NCI-H510A treated with DMSO at 0.1 percent for 48 hours (cell line): ENCODE measurements around the gene MSL1.
"Not testable (repeated sequence)": the region's sequence is repeated elsewhere in the genome, so short reads cannot be mapped to it uniquely, and the experiment has no call there.

Experiments used
- DNase-seq: peaks from one replicate; lab custom pipeline; 2025; lab: John Stamatoyannopoulos, UW

Gene MSL1

DNA sequence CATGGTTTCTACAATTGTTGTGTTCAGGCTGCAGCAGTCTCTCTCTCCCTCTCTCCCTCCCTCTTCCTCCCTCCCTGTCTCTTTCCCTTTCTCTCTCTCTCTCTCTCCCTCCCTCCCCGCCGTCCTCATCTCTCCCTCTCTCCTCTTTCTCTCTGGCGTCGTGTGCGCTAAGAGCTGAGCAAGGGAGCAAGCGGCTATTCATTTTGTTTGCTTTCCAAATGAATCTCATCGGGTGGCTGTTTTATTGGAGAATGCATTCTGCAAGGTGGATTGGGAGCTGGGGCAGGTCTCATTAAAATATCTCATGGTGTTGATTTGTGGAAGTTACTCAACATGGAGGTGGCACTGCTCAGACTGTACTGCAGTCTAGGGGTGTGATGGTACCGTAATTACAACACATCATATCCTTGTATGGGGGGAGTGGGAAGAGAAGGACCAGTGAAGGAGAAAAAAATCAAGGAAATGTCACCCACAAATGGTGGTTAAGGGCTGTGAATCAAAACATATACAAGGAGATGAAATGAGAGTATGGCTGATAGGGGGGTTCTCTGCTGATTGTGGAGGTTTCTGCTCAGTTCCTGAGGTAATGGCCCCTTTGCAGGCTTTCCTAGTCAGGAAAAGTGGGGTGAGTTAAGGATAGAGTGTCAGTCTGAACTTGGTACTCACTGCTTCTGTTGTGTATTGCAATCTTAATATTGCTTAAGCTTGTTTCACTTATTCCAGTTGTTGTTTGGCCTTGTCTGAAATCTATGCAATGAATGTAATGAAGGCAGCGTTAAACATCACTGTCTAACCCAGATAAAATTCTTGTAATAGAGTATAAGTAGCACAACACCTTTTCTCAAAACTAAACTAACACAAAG lies 2.7 kb downstream of the MSL1 start:
- DNase-seq = peak; percentile 78

DNA sequence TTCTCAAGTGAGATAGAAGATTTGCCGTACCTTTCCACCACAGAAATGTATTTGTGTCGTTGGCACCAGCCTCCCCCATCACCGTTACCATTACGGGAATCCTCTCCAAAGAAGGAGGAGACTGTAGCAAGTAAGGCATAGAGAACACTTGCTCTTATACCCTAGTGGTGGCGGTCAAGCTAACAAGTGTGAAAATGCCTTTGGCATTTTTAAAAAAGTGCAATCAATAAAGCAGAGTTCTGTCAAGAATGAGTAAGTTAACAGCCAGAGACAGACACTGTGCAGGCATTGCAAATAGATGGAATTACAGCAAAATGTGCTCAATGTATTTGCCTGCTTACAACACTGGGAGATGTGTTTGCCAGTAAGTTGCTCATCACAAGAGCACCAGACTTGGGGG lies 7.7 kb downstream of the MSL1 start:
- no peak for DNase-seq

DNA sequence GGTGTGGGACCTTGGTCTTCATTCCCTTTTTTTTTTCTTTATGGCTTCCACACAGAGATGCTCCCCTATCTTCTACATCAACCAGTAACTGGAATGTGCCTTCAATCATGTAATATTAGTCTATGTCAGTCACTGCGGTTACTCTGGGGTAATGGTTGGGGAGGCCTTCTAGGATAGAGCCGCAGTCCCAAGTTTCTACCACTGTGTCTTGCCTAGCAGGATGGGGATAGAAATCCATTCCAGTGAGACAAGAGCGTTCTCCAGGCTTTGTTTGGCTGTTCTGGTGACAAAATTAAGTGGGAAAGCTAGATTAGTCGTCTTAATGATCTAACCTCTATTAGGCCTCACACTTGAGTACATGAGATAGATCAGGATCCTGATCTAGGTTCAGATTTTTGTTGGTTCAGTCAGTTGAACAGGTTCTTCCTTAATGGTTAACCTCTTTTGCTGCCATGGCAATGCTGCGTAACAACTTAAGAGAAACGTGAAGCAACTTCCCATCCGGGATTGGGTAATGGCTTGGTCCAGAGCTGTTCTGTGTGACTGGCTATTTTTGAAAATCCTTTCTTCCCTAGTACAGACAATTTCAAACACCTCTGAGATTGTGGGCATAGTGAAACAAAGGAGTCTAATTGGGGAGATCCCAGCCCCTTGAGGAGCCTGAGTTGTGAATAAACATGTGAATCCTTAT lies 8.7 kb downstream of the MSL1 start:
- DNase-seq = no peak

DNA sequence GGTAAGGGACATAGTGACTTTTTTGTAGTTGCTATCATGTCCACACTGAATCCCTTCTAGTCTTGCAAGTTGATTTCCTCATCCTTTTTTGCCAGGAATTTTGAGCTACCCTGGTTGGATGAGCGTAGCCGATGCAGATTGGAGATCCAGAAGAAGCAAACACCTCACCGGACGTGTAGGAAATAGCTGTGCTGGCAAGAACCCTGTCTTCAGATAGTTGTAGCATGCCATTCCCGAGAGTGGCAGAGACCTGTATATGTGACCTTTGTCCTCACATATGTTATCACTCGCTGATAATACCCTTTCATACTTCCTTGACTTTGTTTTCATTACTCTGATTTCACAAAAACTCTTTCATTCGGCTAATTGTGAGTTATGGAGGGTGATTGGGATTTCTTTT lies 12.4 kb downstream of the MSL1 start:
- no peak for DNase-seq

DNA sequence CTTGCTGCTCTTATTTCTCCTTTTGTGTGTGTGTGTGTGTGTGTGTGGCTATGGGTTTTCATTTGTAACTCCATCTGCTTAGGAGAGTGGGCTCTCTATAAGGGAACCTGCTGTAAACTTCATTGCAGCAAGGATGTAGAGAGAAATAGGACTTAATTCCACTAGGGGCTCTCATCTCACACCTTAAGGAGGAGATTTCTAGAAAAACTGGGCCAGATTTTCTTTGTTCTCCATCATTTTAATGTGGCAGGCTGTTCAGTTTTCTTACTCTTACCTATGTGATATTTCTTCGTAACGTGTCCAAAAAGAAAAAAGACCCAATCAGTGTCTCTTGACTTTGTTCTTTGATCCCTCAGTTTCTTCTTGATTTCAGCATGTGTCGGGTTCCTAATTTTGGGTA lies 14.0 kb downstream of the MSL1 start:
- no peak for DNase-seq

DNA sequence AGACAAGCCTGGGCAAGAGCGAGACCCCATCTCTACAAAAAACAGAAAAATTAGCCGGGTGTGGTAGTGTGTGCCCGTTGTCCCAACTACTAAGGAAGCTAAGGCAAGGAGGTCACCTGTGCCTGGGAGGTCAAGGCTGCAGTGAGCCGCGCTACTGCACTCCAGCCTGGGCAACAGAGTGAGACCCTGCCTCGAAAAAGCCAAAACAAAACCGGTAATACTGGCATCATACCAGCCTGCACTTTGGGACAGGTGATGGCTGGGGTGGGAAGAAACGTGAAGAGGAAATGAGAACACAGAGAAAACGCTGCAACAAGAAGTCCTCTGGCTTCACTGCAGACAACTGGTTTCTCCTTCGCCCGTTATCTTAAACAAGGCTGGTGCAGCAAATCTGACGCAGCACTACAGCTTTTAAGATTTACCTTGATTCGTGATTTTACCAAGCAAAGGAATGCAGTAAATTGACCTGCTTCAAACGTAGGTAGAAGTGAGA lies 17.8 kb downstream of the MSL1 start:
- no peak for DNase-seq

DNA sequence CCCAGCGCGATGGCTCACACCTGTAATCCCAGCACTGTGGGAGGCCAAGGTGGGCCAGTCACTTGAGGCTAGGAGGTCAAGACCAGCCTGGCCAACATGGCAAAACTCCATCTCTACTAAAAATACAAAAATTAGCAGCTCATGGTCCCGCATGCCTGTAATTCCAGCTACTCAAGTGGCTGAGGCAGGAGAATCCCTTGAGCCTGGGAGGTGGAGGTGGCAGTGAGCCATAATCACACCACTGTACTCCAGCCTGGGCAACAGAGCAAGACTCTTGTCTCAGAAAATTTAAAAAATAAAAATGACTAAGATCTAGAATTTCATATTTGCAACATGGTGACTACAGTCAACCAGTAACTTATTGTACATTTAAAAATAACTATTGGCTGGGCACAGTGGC lies 21.4 kb downstream of the MSL1 start:
- not testable (repeated sequence) for DNase-seq

DNA sequence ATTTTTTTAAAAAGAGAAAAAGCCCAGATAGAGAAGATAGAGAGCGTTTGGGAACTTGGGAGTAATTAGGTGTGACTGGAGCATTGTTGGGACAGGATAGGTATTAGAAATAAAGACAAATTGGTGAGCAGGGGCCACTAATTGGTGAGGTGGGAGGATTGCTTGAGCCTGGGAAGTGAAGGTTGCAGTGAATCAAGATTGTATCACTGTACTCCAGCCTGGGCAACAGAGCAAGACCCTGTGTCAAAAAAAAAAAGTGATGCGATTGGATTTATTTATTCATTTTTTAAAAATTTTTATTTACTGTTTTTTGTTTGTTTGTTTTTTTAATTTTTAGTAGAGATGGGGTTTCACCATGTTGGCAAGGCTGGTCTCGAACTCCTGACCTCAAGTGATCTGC lies 23.7 kb downstream of the MSL1 start:
- DNase-seq = no peak

DNA sequence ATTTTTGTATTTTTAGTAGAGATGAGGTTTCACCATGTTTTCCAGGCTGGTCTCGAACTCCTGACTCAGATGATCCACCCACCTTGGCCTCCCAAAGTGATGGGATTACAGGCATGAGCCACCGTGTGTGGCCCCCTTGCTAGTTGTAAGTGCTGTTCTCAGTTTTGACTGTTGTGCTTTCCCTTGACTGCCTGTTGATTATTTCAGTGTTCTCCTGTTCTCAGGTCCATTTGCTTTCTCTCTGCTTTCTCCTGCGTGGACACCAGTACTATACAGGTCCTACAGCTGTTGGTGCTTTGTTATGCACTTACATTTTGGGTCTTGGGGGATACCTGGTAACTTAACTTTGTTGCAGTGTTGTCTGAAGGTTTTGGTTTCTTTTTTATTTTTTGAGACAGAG lies 26.8 kb downstream of the MSL1 start:
- no peak for DNase-seq

DNA sequence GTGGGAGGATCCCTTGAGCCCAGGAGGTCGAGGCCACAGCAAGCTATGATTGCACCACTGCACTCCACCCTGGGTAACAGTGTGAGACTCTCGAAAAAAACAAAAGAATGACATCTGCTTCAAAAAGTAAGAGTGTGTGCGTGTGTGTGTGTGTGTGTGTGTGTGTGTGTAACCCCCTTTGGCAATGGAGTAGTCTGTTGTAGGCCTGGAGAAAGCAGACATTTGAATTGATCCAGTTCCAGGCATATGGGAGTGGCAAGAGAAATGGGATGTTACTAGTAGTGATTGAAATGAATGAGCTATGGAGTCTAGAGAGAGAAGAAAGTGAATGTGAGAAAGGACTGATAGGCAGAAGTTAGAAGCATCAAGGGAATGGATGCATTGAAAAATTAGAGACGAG lies 28.5 kb downstream of the MSL1 start:
- no peak for DNase-seq

DNA sequence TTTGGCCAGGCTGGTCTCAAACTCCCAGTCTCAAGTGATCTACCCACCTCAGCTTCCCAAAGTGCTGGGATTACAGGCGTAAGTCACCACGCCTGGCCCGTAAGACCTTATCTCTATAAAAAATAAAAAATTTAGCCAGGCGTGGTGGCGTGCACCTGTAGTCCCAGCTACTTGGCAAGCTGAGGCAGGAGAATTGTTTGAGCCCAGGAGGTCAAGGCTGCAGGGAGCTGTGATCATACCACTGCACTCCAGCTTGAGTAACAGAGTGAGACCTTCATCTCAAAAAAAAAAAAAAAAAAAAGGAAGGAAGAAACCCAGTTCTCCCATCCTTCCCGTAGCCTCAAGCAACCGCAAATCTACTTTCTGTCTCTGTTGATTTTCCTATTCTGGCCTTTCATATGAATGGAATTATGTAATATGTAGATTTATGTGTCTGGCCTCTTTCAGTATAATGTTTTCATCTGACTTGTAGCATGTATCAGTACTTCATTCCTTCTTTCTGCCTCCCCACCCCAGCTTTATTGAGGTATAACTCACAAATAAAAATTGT lies 29.7 kb downstream of the MSL1 start:
- no peak for DNase-seq

DNA sequence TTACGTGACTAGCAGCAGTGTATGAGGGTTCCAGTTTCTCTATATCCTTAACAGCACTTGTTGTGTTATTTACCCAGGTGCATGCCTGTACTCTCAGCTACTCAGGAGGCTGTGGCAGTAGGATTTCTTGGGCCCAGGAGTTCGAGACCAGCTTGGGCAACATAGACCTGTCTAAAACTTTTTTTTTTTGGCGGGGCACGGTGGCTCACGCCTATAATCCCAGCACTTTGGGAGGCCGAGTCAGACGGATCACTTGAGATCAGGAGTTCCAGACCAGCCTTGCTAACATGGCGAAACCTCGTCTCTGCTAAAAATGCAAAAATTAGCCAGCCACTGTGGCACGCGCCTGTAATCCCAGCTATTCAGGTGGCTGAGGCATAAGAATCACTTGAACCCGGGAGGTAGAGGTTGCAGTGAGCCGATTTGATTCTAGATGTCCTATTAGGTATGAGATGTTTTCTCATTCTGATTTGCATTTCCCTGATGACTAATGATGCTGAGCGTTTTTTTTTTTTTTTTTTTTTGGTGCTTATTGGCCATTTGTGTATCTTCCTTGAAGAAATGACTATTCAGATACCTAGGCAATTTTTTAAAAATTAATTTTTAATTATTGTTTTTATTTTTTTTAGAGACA lies 31.9 kb downstream of the MSL1 start:
- DNase-seq = no peak

DNA sequence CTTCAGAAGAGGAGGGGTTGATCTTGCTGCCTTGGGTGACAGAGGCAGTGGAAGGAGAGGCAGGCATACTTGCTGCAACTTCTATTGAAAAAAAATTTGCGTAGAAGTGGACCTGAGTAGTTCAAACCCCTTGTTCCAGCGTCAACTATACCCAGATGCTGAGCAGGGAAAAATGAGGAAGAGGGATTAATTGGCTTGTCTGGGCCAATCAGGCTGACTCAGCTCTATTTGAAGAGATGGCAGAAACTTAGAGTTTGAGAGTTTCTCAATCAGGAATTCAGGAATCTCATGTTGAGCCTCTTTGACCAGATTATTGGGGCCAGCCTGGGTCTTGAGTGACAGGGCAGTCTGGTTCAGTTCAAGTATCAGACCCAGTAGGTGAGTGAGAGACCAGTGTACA lies 36.2 kb downstream of the MSL1 start:
- DNase-seq = no peak

DNA sequence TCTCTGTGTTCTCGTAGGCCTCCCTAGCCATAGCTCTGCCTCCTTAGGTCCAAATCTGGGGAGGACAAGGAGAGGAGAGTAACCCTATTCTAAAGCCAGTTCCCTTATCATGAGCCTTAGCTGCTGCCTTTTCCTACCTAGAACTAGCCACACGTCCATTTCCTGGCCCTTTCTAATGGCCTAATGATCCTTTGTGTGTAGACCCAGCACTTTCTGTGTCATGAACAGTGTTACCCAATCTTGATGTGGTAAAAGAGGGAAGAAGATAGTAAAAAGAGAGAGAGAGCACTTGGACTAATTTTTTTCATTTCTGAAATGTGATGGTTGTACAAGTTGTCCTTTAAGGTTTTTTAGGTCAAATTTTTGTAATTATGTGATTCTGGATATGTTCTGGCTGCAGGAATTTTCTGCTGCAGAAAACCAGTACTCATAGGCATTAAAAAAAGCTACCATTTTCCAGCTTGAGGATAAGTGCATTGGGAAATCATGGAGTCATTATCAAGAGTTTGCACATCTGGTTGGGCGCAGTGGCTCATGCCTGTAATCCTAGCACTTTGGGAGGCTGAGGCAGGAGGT lies 36.8 kb downstream of the MSL1 start:
- DNase-seq = no peak

DNA sequence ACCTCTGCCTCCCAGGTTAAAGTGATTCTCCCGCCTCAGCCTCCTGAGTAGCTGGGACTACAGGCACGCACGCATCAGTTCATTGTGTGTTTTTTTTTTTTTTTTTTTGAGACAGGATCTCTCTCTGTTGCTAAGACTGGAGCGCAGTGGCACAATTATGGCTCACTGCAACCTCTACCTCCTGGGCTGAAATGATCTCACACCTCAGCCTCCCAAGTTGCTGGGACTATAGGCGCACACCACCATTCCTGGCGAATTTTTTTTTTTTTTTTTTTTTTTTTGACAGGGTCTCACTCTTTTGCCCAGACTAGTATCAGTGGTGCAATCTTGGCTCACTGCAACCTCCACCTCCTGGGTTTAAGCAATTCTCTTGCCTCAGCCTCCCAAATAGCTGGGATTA lies 37.7 kb downstream of the MSL1 start:
- no peak for DNase-seq

DNA sequence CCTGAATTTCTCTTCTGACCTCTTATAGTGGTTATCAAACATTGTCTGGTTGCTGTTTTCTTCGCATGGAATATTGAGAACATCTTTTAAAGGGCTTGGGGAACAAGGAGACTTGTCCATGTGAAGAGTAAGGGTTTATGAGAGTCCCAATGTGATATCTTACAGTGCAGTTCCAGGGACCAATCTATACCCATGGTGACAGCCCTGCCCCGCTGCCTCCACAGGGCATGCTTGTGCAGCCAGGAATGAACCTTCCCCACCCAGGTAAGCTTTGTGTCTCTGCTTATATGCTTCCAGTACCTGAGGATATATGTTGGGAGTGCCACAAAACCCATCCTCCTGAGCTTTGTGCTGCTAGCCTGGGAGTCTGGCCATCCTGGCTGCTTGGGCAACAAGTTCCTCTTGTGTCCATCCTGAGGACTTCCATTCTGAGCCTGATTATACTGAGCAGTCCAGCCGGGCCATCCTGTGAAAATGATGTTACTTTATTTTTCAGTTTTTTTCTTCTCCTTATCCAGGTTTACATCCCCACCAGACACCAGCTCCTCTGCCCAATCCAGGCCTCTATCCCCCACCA lies 46.0 kb downstream of the MSL1 start:
- no peak for DNase-seq

DNA sequence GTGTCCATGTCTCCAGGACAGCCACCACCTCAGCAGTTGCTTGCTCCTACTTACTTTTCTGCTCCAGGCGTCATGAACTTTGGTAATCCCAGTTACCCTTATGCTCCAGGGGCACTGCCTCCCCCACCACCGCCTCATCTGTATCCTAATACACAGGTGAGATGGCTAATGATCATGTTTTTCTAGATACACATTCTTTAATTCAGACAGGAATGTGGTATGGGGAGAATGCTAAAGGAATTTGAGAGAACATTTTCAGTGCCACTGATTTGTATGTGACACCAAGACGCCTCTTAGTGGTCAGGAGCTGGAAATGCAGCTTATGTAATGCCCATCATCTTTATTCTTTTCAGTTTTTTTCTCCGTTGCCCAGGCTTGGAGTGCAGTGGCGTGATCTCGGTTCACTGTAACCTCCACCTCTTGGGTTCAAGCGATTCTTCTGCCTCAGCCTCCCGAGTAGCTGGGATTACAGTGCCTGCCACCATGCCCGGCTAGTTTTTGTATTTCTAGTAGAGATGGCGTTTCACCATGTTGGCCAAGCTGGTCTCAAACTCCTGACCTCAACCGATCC lies 46.6 kb downstream of the MSL1 start:
- peak; percentile 62 for DNase-seq

DNA sequence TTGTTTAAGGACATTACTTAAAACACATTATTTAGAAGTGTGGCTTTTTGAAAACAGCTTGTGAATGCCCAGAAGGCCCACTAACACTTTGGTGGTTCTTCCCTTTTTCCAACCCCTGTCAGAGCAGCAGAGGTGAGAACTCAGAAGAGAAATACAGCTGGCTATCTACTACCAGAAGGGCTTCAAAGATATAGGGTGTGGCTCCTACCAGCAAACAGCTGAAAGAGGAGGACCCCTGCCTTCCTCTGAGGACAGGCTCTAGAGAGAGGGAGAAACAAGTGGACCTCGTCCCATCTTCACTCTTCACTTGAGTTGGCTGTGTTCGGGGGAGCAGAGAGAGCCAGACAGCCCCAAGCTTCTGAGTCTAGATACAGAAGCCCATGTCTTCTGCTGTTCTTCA lies 48.6 kb downstream of the MSL1 start:
- no peak for DNase-seq

DNA sequence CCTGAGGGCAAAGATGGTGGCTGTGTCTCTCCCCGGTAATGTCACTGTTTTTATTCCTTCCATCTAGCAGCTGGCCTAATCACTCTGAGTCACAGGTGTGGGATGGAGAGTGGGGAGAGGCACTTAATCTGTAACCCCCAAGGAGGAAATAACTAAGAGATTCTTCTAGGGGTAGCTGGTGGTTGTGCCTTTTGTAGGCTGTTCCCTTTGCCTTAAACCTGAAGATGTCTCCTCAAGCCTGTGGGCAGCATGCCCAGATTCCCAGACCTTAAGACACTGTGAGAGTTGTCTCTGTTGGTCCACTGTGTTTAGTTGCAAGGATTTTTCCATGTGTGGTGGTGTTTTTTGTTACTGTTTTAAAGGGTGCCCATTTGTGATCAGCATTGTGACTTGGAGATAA lies 50.0 kb downstream of the MSL1 start:
- no peak for DNase-seq

DNA sequence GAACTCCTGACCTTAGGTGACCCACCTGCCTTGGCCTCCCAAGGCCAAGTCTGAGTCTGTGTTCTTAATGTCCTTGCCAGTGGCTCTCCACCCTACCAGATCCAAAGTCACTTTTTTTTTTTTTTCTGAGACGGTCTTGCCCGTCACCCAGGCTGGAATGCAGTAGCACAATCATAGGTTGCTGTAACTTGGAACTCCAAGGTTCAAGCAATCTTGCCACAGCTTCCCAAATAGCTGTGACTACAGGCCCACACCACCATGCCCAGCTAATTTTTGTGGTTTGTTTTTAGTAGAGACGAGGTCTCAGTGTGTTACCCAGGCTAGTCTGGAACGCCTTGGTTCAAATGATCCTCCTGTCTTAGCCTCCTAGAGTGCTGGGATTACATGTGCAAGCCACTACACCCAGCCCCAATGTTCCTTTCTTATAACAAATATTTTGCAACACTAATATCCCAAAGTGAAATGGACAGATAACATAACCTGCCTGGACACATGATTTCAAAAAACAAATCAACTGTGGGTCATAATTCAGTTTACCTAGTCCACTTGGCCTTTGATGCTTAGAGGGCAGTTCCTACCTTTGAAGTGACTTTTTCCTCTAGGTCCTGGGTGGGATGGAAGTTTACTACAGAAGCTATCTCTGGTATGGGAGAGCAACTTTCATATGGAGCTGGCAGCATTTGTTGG lies 51.5 kb downstream of the MSL1 start:
- DNase-seq = no peak

DNA sequence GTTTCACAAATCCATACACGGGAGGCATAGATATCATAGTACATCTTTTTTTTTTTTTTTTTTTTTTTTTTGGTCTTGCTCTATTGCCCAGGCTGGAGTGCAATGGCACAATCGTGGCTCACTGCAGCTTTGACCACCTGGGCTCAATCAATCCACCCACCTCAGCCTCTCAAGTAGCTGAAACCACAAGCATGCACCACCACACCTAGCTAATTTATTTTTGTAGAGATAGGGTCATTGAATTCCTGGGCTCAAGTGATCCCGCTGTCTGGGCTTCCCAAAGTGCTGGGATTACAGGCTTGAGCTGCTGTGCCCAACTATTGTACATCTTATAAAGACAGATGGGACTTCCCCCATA lies 52.0 kb downstream of the MSL1 start:
- no peak for DNase-seq
